Measurements from ENCODE around the gene PDXP. TPM values are rescaled to one million over a fixed set of nuclear protein-coding genes. Genes with fewer than 3 reads are reported as not detected.

The PDXP gene
- total RNA-seq, 1 donor from 2014 or later = 16.5 TPM

DNA sequence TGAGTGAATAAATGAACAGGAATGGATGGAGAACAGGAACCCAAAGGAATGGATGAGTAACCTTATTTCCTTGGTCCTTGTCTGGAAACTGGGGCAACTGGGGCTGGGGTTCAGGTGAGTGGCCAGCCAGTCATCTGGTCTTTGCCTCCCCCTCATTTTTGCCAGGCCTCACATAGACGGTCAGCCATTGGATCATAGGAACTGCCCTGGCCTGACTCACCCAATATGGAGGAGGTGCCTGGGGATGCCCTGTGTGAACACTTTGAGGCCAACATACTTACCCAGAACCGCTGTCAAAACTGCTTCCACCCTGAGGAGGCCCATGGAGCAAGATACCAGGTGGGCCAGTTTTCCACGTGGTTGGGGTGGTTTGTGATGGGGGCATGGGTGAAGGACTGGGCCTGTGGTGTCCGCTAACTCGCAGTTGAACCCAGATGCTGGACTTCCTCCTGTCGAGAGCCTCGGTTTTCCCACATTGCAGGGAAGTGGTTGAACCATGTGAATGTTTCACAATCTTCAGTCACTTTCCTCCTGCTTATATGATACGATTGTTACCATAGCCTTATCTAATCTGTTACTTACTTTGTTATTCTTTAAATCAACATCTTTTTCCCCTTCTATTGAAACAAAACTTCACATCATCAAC is 42.7 kb downstream of the PDXP start:
- H3K9me3 Mint-ChIP-seq (ENCODE audit: unreplicated experiment) = no peaks in the 10 kb centered on the region
- peaks cover 10% of the 10 kb centered on the region for H3K4me1 Mint-ChIP-seq (ENCODE audit: unreplicated experiment)
- H3K27me3 Mint-ChIP-seq (ENCODE audit: unreplicated experiment) = no peaks in the 10 kb centered on the region
- TF ChIP-seq, protein P1, sequence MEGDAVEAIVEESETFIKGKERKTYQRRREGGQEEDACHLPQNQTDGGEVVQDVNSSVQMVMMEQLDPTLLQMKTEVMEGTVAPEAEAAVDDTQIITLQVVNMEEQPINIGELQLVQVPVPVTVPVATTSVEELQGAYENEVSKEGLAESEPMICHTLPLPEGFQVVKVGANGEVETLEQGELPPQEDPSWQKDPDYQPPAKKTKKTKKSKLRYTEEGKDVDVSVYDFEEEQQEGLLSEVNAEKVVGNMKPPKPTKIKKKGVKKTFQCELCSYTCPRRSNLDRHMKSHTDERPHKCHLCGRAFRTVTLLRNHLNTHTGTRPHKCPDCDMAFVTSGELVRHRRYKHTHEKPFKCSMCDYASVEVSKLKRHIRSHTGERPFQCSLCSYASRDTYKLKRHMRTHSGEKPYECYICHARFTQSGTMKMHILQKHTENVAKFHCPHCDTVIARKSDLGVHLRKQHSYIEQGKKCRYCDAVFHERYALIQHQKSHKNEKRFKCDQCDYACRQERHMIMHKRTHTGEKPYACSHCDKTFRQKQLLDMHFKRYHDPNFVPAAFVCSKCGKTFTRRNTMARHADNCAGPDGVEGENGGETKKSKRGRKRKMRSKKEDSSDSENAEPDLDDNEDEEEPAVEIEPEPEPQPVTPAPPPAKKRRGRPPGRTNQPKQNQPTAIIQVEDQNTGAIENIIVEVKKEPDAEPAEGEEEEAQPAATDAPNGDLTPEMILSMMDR (IDR thresholded peaks at IDR 0.05) = no peak
- DNase-seq (ENCODE audit: extremely low spot score, unreplicated experiment) = no peak
- no peaks in the 10 kb centered on the region for H3K36me3 Mint-ChIP-seq (ENCODE audit: unreplicated experiment)
- no peak overlapping the region for H3K4me3 Mint-ChIP-seq (ENCODE audit: unreplicated experiment)
- H3K27ac Mint-ChIP-seq (ENCODE audit: unreplicated experiment) = no peak overlapping the region

DNA sequence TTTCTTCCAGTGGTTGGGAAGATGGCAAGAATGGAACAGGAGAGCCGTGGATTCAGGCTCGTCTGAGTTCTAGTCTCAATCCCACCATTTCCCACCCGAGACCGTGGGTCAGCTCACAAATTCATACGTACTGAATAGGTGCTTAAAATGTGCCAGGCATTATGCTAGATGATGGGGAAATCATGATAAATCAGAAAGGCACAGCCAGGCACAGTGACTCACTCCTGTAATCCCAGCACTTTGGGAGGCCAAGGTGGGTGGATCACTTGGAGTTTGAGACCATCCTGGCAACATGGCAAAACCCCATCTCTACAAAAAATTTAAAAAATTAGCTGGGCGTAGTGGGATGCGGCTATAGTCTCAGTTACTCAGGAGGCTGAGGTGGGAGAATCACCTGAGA is 45.4 kb downstream of the PDXP start:
- H3K4me3 Mint-ChIP-seq (ENCODE audit: unreplicated experiment) = no peak overlapping the region

DNA sequence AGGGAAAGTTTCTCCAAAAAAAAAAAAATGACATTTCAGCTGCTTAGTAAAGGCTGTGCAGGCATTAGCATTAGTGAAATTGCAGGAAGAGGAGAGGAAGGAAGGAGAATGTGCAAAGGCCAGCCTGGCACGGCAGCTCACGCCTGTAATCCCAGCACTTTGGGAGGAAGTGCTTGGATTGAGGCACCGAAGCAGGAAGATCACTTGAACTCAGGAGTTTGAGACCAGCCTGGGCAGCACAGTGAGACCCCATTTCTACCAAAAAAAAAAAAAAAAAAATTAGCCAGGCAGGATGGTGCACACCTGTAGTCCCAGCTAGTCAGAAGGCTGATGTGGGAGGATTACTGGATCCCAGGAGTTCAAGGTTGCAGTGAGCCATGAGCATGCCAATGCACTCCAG is 46.1 kb downstream of the PDXP start:
- DNase-seq (ENCODE audit: extremely low spot score, unreplicated experiment) = no peak
- Mint-ChIP-seq H3K36me3 (ENCODE audit: unreplicated experiment) (no peaks in the 10 kb centered on the region), H3K27ac (ENCODE audit: unreplicated experiment) (no peak overlapping the region), H3K9me3 (ENCODE audit: unreplicated experiment) (no peaks in the 10 kb centered on the region), H3K27me3 (ENCODE audit: unreplicated experiment) (no peaks in the 10 kb centered on the region), H3K4me1 (ENCODE audit: unreplicated experiment) (no peaks in the 10 kb centered on the region), H3K4me3 (ENCODE audit: unreplicated experiment) (no peak overlapping the region)
- TF ChIP-seq, protein P1 (IDR thresholded peaks at IDR 0.05) = no peak

More for the DNA sequence above, 45.4 kb downstream of the PDXP start:
- Mint-ChIP-seq H3K9me3 (ENCODE audit: unreplicated experiment) (no peaks in the 10 kb centered on the region), H3K27me3 (ENCODE audit: unreplicated experiment) (no peaks in the 10 kb centered on the region), H3K27ac (ENCODE audit: unreplicated experiment) (no peak overlapping the region), H3K36me3 (ENCODE audit: unreplicated experiment) (no peaks in the 10 kb centered on the region), H3K4me1 (ENCODE audit: unreplicated experiment) (no peaks in the 10 kb centered on the region)
- DNase-seq (ENCODE audit: extremely low spot score, unreplicated experiment) = no peak
- TF ChIP-seq, protein P1 (IDR thresholded peaks at IDR 0.05) = no peak

DNA sequence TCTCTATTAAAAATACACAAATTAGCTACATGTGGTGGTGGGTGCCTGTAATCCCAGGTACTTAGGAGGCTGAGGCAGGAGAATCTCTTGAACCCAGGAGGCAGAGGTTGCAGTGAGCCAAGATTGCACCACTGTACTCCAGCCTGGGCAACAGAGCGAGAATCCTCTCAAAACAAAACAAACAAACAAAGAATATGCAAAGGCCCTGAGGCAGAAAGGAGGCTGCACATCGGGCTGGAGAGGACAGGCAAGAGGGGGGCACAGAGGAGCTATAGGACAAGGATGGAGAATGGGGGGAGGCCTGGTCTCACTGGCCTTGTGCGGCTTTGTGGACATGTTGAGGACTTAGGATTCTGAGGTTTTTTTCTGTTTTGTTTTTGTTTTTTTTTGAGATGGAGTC is 46.7 kb downstream of the PDXP start:
- no peaks in the 10 kb centered on the region for H3K9me3 Mint-ChIP-seq (ENCODE audit: unreplicated experiment)
- H3K36me3 Mint-ChIP-seq (ENCODE audit: unreplicated experiment) = no peaks in the 10 kb centered on the region
- no peak for DNase-seq (ENCODE audit: extremely low spot score, unreplicated experiment)
- no peaks in the 10 kb centered on the region for H3K27me3 Mint-ChIP-seq (ENCODE audit: unreplicated experiment)
- H3K4me1 Mint-ChIP-seq (ENCODE audit: unreplicated experiment) = no peaks in the 10 kb centered on the region
- H3K4me3 Mint-ChIP-seq (ENCODE audit: unreplicated experiment) = no peak overlapping the region
- no peak overlapping the region for H3K27ac Mint-ChIP-seq (ENCODE audit: unreplicated experiment)
- TF ChIP-seq, protein P1 (IDR thresholded peaks at IDR 0.05) = no peak

DNA sequence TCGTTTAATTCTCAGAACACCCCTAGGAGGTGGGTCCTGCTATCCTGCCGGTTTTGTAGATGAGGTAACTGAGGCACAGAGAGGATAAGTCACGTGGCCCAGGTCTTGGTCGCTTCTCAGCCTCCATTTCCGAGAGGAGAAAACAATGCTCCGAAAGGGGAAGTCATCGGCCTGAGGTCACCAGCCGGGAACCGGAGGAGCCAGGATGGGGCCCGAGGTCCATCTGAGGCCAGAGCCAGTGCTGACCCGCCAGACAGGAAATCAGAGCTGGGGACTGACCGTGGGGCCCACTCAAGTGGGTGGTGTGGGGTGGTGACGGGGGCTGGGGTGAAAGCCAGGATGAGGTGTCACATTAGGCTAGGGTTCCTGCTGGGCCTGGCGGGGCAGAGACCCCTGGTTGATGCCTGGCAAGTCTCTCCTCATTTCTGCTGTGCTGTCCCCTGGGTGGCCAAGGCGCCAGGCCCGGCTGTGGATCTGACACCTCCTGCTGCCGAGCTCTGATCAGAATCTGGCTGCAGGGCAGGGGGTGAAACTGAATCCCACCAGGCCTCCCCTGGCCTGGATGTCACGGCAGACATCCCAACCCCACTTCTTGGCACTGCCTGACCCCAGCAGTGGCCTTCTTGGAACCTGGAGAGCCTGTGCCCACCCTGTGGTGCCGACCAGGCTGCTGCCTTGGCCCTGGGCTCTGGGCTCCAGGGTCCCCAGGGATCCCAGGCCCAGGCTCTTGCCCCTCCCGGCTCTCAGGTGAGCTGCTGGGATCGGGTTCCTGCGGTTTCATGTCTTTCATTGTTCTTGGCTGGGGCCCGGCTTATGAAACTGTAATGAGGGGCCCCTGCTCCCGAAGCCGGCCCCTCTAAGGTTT is 50.3 kb downstream of the PDXP start:
- no peaks in the 10 kb centered on the region for H3K9me3 Mint-ChIP-seq (ENCODE audit: unreplicated experiment)
- no peak overlapping the region for H3K27ac Mint-ChIP-seq (ENCODE audit: unreplicated experiment)
- DNase-seq (ENCODE audit: extremely low spot score, unreplicated experiment) = no peak
- no peaks in the 10 kb centered on the region for H3K36me3 Mint-ChIP-seq (ENCODE audit: unreplicated experiment)
- TF ChIP-seq, protein P1 (IDR thresholded peaks at IDR 0.05) = no peak
- H3K4me1 Mint-ChIP-seq (ENCODE audit: unreplicated experiment) = no peaks in the 10 kb centered on the region
- no peak overlapping the region for H3K4me3 Mint-ChIP-seq (ENCODE audit: unreplicated experiment)
- no peaks in the 10 kb centered on the region for H3K27me3 Mint-ChIP-seq (ENCODE audit: unreplicated experiment)
